ENCODE measurements around the gene CFL2. TPM values are rescaled to one million over a fixed set of nuclear protein-coding genes. Genes with fewer than 3 reads are reported as not detected.

The CFL2 gene
- total and polyA plus RNA-seq, 11 donors: 381 to 1,097 (median 556) TPM

DNA sequence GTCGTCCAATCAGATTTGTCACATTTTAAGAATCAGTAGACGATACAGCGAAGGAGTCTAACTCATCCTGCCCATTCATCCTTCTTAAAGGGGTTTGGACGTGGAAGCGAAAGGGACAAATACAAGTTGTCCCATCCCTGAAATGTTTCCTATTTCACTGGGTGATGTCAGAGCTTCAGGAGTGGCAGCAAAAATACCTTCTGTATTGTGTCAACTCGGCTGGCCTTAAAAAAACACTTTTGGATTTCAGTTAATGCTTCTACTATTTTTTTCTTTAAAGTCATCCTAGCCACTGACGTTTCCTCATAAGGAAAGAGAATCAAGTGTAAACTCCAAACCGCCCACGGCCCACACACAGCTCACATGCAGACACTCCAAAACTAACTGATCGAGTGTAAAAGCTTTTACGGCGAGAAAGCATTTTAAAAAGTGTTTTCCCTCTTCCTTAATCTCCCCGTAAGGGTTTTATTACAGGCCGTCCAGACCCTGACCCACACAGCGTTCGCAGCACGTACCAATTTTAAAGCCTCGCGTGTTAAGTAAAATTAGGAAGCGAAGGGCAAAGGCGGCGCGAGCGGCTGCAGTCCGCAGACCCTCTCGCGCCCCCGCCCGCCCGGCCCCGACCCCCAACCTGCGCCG lies 593 bp downstream of the CFL2 start:
- H3K4me3 ChIP-seq: peak overlapping the region; percentile 67 to 95 (median 88)
- ATAC-seq (peak; percentile 38 to 72 (median 64)), DNase-seq (peak in 3 of 5 donors; percentile 28 to 40 (median 33))
- H3K4me1 ChIP-seq: peaks cover 0 to 50% (median 27%) of the 10 kb centered on the region in 12 donors
- peak overlapping the region; percentile 93 to 100 (median 98) for H3K27ac ChIP-seq
- H3K27me3 ChIP-seq: no peaks in the 10 kb centered on the region
- H3K9me3 ChIP-seq: no peaks in the 10 kb centered on the region
- intact Hi-C loops (cut with DNase I): loop anchor here in 3 of 10 donors (2.0 to 10.0 kb wide), 5 partner anchors 83 to 334 kb away; partner anchors contain the start of genes BAZ1A (in 1 of the 3), FAM177A1 (in 1 of the 3), SNX6 (in 1 of the 3) and SRP54 (in 1 of the 3)
- WGBS, 4 donors: 1 to 2% (median 1%) methylated on average over 31 to 33 of the region's 33 CpGs
- peaks cover 0 to 25% (median 8%) of the 10 kb centered on the region in 9 donors for H3K36me3 ChIP-seq
- peak in 1 of 2 donors; percentile 18 for TF ChIP-seq POLR2A (IDR thresholded peaks at IDR 0.05)
- TF ChIP-seq, protein P1, sequence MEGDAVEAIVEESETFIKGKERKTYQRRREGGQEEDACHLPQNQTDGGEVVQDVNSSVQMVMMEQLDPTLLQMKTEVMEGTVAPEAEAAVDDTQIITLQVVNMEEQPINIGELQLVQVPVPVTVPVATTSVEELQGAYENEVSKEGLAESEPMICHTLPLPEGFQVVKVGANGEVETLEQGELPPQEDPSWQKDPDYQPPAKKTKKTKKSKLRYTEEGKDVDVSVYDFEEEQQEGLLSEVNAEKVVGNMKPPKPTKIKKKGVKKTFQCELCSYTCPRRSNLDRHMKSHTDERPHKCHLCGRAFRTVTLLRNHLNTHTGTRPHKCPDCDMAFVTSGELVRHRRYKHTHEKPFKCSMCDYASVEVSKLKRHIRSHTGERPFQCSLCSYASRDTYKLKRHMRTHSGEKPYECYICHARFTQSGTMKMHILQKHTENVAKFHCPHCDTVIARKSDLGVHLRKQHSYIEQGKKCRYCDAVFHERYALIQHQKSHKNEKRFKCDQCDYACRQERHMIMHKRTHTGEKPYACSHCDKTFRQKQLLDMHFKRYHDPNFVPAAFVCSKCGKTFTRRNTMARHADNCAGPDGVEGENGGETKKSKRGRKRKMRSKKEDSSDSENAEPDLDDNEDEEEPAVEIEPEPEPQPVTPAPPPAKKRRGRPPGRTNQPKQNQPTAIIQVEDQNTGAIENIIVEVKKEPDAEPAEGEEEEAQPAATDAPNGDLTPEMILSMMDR (IDR thresholded peaks at IDR 0.05): no peak

- Histone ChIP-seq H3K9me3 (no peaks in the 10 kb centered on the region), H3K27ac (peak overlapping the region; percentile 93 to 100 (median 98)), H3K27me3 (no peaks in the 10 kb centered on the region), H3K4me1 (peaks cover 0 to 50% (median 27%) of the 10 kb centered on the region in 12 donors), H3K4me3 (peak overlapping the region; percentile 67 to 95 (median 88)), H3K36me3 (peaks cover 0 to 25% (median 8%) of the 10 kb centered on the region in 9 donors)
- intact Hi-C loops (cut with DNase I): loop anchor here in 2 of 10 donors (5.0 to 10.0 kb wide), 4 partner anchors 86 to 334 kb away; partner anchors contain the start of genes BAZ1A (in 1 of the 2), FAM177A1 (in 1 of the 2) and SRP54 (in 1 of the 2)
- ATAC-seq (no peak), DNase-seq (no peak)
- 32 to 46% (median 36%) methylated on average over 6 of the region's 6 CpGs for WGBS, 4 donors
- TF ChIP-seq POLR2A (IDR thresholded peaks at IDR 0.05): no peak
- TF ChIP-seq, protein P1 (IDR thresholded peaks at IDR 0.05): no peak
These were observed 1.2 kb downstream of the CFL2 start for GRCh38 chr14:34713122-34713680.

- TF ChIP-seq, protein P1 (IDR thresholded peaks at IDR 0.05): no peak
- TF ChIP-seq POLR2A (IDR thresholded peaks at IDR 0.05): no peak
- DNase-seq (no peak), ATAC-seq (no peak)
- Histone ChIP-seq H3K27ac (peak overlapping the region; percentile 51 to 100 (median 98)), H3K27me3 (no peaks in the 10 kb centered on the region), H3K4me3 (peak overlapping the region in 10 of 12 donors; percentile 67 to 95 (median 88)), H3K4me1 (peaks cover 0 to 50% (median 27%) of the 10 kb centered on the region in 12 donors), H3K9me3 (no peaks in the 10 kb centered on the region), H3K36me3 (peaks cover 0 to 25% (median 8%) of the 10 kb centered on the region in 9 donors)
- WGBS, 4 donors: 43 to 50% (median 47%) methylated on average over 4 of the region's 4 CpGs
- intact Hi-C loops (cut with DNase I): loop anchor here in 2 of 10 donors (5.0 to 10.0 kb wide), 4 partner anchors 85 to 335 kb away; partner anchors contain the start of genes BAZ1A (in 1 of the 2), FAM177A1 (in 1 of the 2) and SRP54 (in 1 of the 2)
These were observed 2.3 kb downstream of the CFL2 start for GRCh38 chr14:34711796-34712712.
